Activated CD8-positive, alpha-beta memory T cell treated with anti-CD3 and anti-CD28 coated beads, Interleukin-2, amount 50 U/mL, for 24 hours (primary cell): Measurements from ENCODE around the gene MED17.
"Not testable (repeated sequence)": the region's sequence is repeated elsewhere in the genome, so short reads cannot be mapped to it uniquely, and the experiment has no call there.

ENCODE experiments used
- DNase-seq: peaks from one replicate; pipeline ENCODE4 v3.0.0-alpha.2; 2020; ENCODE audit errors: extremely low read depth

The MED17 gene

DNA sequence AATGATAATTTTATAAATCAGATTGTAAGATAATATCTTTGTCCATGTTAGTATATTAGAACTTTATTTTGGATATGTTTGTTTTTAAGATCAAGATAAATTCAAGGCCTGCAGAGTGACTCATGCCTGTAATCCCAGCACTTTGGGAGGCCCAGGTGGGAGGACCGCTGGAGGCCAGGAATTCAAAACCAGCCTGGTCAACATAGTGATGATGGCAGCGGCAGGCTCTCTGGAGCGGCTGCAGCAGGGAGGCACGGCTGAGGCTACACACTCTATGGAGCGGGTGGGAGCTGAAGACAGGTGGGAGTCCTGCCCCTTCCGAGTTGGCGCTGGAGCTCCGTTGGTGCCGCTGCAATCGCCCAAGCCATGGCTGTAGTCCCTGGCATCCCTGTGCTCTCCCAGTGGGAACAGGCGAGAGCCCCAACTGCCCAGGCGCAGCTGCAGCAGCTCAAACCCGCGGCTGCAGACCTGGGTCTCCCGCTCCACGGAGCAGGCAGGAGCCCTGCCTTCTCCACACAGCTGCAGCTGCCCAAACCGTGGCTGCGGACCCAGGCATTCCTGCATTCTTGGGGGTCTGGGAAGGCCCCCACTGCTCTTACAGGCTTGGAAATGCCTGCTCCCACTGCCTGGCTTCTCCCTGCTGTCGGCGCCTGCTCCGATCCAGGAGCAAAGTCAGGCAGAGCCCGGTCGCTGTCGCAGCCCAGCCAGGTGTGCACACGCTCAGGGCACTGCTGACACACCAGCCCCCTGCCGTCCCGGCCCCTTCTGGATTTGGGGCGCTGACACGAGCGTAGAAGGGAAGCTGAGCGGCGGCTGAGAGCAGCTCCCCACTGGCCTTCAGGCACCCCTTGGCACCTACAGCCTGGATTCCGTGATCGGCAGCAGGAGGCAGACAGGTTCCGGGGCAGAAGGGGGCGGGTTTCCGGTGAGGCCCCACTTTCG, 25.9 kb upstream of the MED17 start:
- DNase-seq: no peak

- DNase-seq: not testable (repeated sequence)
Measured at GRCh38 chr11:93759123-93759522, 25.0 kb upstream of the MED17 start.

GRCh38 chr11:93761910-93762309, 22.2 kb upstream of the MED17 start:
- DNase-seq: no peak

- no peak for DNase-seq
Measured at GRCh38 chr11:93765551-93765950, 18.5 kb upstream of the MED17 start.

DNA sequence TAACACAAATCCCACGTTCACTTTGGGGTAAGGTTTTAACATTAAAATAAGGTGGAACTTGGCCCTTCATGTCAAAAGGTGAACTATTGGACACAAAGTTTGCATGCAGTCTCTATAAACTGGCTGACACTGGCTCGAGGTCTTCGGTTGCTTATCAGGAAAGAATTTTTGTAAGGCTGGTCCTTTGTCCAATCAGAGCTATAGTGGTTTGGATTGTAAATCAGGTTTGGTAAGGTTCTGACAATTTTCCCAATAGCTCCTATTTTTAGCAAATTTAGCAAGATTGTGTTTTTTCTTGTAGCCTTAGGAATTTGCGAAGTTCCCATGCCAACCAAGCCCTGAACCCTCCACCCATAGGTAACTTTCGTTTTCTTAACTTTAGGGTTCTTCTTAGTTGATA, 17.6 kb upstream of the MED17 start:
- DNase-seq: no peak

DNA sequence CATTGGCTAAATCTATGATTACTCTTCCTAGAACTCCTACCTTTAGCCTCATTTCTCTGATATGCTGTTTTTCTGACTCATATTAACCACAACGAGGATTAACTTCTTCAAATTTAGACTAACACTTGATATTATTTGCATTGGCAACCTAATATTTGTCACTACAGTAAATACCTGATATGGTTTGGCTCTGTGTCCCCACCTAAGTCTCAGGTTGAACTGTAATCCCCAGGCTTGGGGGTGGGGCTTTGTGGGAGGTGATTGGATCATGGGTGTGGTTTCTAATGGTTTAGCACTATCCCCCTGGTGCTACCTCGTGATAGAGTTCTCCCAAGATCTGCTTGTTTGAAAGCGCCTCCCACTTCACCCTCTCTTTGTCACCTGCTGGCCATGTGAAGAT, 17.1 kb upstream of the MED17 start:
- no peak for DNase-seq

DNA sequence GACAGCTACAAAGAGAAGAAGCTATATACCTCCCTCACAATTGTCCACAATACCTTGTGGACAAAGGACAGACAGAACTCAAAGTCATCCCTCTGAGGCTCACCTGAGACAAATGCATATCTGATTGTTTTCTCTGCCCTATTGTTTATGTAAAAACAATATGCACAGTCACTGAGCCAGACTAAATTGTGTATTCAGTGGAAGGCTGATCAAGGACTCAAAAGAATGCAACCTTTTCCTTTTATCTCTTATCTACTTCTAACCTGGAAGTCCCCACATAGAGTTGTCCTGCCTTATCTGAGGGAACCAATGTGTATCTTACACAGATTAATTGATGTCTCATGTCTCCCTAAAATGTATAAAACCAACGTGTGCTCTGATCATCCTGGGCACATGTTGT, 13.9 kb upstream of the MED17 start:
- DNase-seq: no peak

- DNase-seq: no peak
Measured at GRCh38 chr11:93772123-93772522, 12.0 kb upstream of the MED17 start.

DNA sequence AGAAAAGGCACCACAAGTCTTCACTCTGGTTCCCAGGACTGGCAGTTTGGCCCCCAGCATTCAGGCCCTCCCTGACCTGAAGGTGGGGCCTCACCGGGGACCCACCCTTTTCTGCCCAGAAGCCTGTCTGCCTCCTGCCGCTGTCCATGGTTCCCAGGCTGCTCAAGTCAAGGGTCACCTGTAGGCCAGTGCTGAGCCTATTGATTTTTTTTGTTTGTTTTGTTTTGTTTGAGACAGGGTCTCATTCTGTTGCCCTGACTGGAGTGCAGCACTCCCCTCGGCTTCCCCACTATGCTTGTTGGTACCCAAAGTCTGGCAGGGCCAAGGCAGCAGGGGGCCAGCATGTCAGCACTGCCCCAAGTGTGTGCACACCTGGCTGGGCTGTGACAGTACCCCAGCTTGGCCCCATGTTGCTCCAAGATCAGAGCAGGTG, 11.0 kb upstream of the MED17 start:
- no peak for DNase-seq

DNA sequence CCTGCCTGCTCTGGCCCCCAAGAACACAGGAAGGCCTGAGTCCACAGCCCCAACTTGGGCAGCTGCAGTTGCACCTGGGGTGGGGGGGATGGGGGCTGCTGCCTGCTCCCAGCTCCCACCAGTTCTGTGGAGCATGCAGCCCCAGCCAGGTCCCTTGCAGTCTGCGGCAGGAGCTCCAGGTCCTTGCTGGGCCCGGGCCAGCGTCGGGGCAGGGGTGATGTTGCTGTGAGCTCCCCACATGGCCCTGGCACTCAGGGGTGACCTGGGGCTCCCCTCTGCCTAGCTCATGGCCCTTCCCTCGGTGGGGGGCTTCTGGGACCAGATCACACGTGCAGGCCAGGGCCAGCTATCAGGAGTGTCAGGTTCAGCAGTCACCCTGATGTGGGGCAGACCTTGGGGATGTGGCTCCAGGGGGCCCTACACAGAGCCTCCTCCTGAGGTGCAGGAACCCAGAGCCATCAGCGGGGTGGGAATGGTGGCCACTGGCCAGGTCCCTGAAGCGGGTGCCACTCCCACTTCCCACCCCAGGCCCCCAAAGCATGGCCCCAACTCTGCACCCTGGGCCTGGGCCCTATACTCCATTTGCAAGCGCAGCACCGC, 10.4 kb upstream of the MED17 start:
- no peak for DNase-seq

DNA sequence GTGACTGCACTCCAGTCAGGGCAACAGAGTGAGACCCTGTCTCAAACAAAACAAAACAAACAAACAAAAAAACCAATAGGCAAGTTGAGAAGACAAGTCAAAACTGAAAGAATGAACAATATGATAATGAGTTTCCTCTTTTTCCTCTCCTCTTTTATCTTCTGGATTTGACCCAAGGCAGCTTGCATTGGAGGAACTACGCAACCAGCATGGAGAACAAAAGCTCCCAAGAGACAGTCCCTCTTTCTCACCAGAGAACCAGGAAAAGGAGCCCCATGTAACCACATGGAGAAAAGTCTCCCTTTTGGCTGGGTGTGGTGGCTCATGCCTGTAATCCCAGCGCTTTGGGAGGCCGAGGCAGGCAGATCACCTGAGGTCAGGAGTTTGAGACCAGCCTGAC, 9.5 kb upstream of the MED17 start:
- not testable (repeated sequence) for DNase-seq

DNA sequence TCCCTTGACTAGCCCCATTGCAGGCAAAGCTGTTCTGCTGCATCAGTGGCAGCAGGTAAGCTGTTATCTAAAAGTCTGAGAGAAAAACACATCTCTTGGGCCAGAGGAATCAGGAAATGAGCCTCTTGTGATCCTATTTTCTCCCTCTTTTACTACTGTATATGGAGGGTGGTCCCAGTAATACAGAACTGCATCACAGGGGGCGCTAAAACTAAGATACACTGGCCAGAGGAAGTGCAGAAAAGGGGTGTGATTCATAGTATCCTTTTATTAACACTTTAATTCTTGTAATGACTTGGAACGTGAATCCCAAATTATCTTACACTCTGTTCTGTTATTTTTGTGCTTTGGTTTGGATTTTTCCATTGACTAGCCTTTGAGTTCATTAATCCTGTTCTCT, 8.8 kb upstream of the MED17 start:
- no peak for DNase-seq

GRCh38 chr11:93783362-93783761, 720 bp upstream of the MED17 start:
- no peak for DNase-seq

DNA sequence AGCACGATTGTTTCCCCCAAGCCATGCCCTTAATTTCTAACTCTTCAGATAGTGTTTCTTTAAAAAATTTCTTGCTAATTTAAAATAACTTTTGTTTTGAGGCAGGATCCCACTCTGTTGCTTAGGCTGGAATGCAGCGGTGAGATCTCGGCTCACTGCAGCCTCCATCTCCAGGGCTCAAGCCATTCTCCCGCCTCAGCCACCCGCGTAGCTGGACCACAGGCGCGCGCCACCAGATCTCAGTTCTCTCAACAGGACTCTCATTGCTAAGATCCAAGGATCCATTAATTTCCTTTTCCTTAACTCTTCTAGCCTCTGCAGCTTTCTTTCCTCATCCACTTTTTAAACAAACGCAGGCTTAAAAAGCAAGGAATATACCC, 327 bp upstream of the MED17 start:
- DNase-seq: no peak

- no peak for DNase-seq
Measured at GRCh38 chr11:93784935-93785360, 866 bp downstream of the MED17 start.

DNA sequence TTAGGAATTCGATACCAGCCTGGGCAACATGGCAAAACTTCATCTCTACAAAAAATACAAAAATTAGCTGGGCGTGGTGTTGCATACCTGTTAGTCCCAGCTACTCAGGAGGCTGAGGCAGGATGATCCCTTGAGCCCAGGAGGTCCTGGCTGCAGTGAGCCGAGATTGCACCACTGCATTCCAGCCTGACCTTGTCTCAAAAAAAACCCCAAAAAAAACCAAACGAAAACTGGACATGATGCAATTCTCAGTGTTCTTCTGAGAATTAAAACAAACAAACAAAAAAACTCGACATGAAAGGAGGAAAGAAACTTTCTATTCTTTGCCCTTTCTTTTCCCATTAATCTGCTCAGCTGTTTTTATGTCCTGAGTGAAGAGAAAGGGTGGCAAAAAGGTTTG, 7.4 kb downstream of the MED17 start:
- no peak for DNase-seq

- DNase-seq: no peak
Measured at GRCh38 chr11:93796441-93797231, 12.6 kb downstream of the MED17 start.

DNA sequence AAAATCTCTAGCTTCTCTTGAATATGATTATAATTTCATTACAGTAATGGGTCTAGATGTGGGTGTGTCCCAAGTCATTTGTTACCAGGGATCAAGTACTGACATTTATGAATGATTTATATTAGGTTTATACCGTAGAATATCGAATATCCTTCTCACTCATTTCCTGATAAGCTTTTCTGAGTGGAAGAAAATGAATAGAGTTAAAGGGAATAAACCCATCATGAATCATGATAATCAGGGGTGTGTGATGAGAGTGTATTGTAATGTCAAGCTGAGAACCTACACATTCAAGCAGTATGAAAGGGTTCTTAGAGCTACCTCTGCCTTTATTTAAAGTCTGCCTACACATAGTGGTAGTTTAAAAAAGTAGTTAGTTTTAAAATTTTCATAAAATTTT, 17.3 kb downstream of the MED17 start:
- DNase-seq: no peak

- DNase-seq: no peak
Measured at GRCh38 chr11:93804879-93805278, 20.8 kb downstream of the MED17 start.

- no peak for DNase-seq
Measured at GRCh38 chr11:93807980-93808379, 23.9 kb downstream of the MED17 start.

DNA sequence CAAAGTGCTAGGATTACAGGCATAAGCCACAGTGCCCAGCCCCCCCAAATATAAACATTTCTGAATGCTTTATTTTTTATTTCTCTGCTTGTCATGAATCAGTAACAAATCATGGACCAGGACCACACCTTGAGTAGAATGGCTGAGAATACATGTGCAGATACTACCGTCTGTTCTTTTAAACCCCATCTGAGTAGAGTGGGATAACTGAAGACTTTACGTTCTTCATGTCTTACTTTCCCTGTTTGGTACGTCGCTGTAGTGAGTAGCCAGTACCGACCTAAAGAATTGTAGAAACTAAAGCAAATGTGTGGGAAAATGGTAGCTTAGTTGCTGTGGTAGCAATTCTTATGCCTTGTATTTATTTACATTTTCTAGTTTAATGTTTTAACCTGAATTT, 29.9 kb downstream of the MED17 start:
- DNase-seq: no peak

DNA sequence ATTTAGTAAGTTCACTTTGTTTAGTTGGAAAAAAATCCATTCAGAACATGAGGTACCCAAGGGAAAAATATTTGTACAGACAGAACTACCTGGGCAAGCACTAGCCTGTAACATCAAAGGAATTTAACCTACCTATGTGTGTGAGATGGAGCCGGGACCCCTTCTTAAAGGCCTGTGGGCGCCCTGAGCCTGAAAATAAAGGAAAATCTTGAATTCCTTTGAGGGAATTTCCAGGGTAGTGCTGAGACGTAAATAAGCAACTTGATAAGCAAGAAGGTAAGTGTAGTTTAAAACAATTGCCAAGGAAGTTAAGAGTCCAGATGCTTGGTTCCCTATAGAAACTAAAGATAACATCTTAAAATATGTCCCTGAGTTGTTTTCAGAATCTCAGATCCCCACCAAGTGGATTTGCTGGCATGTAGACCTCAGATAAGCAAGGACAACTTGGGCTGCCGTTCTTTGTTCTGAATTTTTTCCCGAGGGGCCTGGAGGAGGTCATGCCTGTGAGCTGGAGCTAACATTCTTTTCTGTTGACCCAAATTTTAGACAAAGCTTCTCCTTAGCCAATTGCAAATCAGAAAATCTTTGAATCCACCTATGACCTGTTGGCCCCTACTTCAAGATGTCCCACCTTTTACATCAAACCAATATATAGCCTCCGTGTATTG, 31.0 kb downstream of the MED17 start:
- no peak for DNase-seq
